PC-9 (cell line): ENCODE data around the gene TFAP2A. TPM values are rescaled to one million over a fixed set of nuclear protein-coding genes. Genes with fewer than 3 reads are reported as not detected.

Source experiments
- BruUV-seq: library from RNA; stranded (reverse); fragments of 400-500 nt; replicated peaks from 2 replicates; lab custom pipeline; 2021; lab: Mats Ljungman, UMichigan
- CTCF ChIA-PET: fragments of 300-600 bp; sonication (Branson Sonifier 250); formaldehyde crosslinking; loops from one replicate; lab custom pipeline; 2022; ENCODE audit warnings: antibody characterized with exemption; lab: Charles Lee
- POLR2A ChIA-PET: fragments of 300-600 bp; sonication (Branson Sonifier 250); formaldehyde crosslinking; loops from one replicate; lab custom pipeline; 2022; ENCODE audit warnings: antibody characterized with exemption; ENCODE audit not compliant: unreplicated experiment; lab: Charles Lee
- DNase-seq, 2 experiments: peaks; one replicate each; pipeline versions ENCODE4 v3.0.0 to v3.0.0-alpha.2; 2015 to 2022; ENCODE audit warnings: mixed read lengths in 1 of 2
- H2AFZ ChIP-seq: fragments of 200-600 bp; sonication (generic); 2 replicates; pipeline ENCODE4 v1.8.1; 2017; ENCODE audit warnings: antibody characterized with exemption
- H3F3A ChIP-seq: fragments of 200-600 bp; sonication (generic); 2 replicates; pipeline ENCODE4 v1.8.1; 2017; ENCODE audit warnings: antibody characterized with exemption, mild to moderate bottlenecking, low read depth; ENCODE audit not compliant: insufficient read depth
- H3K27ac ChIP-seq: fragments of 200-600 bp; sonication (generic); 2 replicates; pipeline ENCODE4 v1.6.1; 2016; ENCODE audit warnings: mixed run types
- H3K27me3 ChIP-seq: fragments of 200-600 bp; sonication (generic); 2 replicates; pipeline ENCODE4 v1.6.1; 2016; ENCODE audit warnings: low read depth, mixed run types; ENCODE audit not compliant: insufficient read depth
- H3K36me3 ChIP-seq: fragments of 200-600 bp; sonication (generic); 2 replicates; pipeline ENCODE4 v1.6.1; 2016; ENCODE audit warnings: low read depth, mixed run types
- H3K4me1 ChIP-seq: fragments of 200-600 bp; sonication (generic); replicated peaks from 2 replicates; pipeline ENCODE4 v1.6.1; 2016; ENCODE audit warnings: mixed run types; ENCODE audit not compliant: insufficient read depth
- H3K4me2 ChIP-seq: fragments of 200-600 bp; sonication (generic); 2 replicates; pipeline ENCODE4 v1.6.1; 2017; ENCODE audit warnings: mixed run types
- H3K4me3 ChIP-seq: fragments of 200-600 bp; sonication (generic); 2 replicates; pipeline ENCODE4 v1.6.1; 2016; ENCODE audit warnings: mixed run types
- H3K79me2 ChIP-seq: fragments of 200-600 bp; sonication (generic); 2 replicates; pipeline ENCODE4 v1.6.1; 2017; ENCODE audit warnings: low read depth, mixed run types
- H3K9me2 ChIP-seq: fragments of 200-600 bp; sonication (generic); 2 replicates; pipeline ENCODE4 v1.8.1; 2017; ENCODE audit warnings: mild to moderate bottlenecking; ENCODE audit not compliant: insufficient read depth
- H3K9me3 ChIP-seq: fragments of 200-600 bp; sonication (generic); 2 replicates; pipeline ENCODE4 v1.8.1; 2016; ENCODE audit warnings: low read depth; ENCODE audit not compliant: insufficient read depth
- H4K20me1 ChIP-seq: fragments of 200-600 bp; sonication (generic); 2 replicates; pipeline ENCODE4 v1.8.1; 2017; ENCODE audit not compliant: insufficient read depth
- EZH2 ChIP-seq: fragments of 200-600 bp; sonication (generic); IDR thresholded peaks from 2 replicates; pipeline ENCODE4 v1.8.0; 2017; ENCODE audit warnings: antibody characterized with exemption, low read depth
- intact Hi-C: fragments of 100-400 bp; cut with micrococcal nuclease; formaldehyde crosslinking; loops from one replicate; pipeline ENCODE4 v1.10.0; 2022; ENCODE audit not compliant: unreplicated experiment
- microRNA-seq: library from miRNA; unstranded; fragments of <30 nt; microRNA quantifications from one replicate; pipeline ENCODE4 v1.2.0, GENCODE V29; 2021; ENCODE audit warnings: borderline number of aligned reads, borderline replicate concordance
- total RNA-seq: library from RNA; stranded (reverse); gene quantifications from 2 replicates; pipeline ENCODE4 v1.2.3, GENCODE V29; 2021
- TF ChIP-seq, protein P1 (sequence below): fragments of 200-600 bp; sonication (generic); conservative IDR thresholded peaks from 2 replicates; pipeline ENCODE4 v1.6.1; 2017; ENCODE audit warnings: mixed run types, antibody characterized with exemption, mild to moderate bottlenecking, moderate library complexity

Gene TFAP2A
- total RNA-seq, 1 experiment from 2014 or later = 43.8 TPM

DNA sequence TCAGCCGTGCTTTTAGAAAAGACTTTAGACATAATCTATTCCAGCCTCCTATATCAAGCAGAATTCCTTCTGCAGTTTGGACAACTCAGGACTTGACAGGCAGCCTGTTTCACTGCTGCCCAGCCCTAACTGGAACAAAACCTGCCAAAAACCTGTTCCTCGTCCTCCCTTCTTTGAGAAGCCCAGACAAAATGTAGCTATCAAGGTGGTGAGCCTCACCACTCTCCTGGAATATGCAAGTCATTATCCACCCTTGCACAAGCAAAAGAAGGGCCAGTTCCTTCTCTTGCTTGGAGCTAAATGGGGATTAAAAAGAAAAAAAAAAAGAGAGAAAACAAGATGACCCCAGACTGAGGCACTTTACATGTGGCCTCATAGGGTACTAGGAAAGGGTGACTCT is 64.2 kb downstream of the TFAP2A start:
- intact Hi-C loops = no loop called here
- Histone ChIP-seq H3K9me3 (no peaks in the 10 kb centered on the region), H3K9me2 (no peaks in the 10 kb centered on the region), H2AFZ (no peak overlapping the region), H3K27ac (no peak overlapping the region), H3F3A (no peaks in the 10 kb centered on the region), H4K20me1 (no peaks in the 10 kb centered on the region), H3K79me2 (no peaks in the 10 kb centered on the region), H3K4me2 (no peak overlapping the region), H3K4me3 (no peak overlapping the region), H3K4me1 (peaks cover 9% of the 10 kb centered on the region), H3K27me3 (no peaks in the 10 kb centered on the region), H3K36me3 (no peaks in the 10 kb centered on the region)
- CTCF ChIA-PET = no interaction called here
- POLR2A ChIA-PET = no interaction called here
- TF ChIP-seq, protein P1, sequence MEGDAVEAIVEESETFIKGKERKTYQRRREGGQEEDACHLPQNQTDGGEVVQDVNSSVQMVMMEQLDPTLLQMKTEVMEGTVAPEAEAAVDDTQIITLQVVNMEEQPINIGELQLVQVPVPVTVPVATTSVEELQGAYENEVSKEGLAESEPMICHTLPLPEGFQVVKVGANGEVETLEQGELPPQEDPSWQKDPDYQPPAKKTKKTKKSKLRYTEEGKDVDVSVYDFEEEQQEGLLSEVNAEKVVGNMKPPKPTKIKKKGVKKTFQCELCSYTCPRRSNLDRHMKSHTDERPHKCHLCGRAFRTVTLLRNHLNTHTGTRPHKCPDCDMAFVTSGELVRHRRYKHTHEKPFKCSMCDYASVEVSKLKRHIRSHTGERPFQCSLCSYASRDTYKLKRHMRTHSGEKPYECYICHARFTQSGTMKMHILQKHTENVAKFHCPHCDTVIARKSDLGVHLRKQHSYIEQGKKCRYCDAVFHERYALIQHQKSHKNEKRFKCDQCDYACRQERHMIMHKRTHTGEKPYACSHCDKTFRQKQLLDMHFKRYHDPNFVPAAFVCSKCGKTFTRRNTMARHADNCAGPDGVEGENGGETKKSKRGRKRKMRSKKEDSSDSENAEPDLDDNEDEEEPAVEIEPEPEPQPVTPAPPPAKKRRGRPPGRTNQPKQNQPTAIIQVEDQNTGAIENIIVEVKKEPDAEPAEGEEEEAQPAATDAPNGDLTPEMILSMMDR = no peak
- no peak for TF ChIP-seq EZH2
- BruUV-seq = no TSS peak
- no peak for DNase-seq

DNA sequence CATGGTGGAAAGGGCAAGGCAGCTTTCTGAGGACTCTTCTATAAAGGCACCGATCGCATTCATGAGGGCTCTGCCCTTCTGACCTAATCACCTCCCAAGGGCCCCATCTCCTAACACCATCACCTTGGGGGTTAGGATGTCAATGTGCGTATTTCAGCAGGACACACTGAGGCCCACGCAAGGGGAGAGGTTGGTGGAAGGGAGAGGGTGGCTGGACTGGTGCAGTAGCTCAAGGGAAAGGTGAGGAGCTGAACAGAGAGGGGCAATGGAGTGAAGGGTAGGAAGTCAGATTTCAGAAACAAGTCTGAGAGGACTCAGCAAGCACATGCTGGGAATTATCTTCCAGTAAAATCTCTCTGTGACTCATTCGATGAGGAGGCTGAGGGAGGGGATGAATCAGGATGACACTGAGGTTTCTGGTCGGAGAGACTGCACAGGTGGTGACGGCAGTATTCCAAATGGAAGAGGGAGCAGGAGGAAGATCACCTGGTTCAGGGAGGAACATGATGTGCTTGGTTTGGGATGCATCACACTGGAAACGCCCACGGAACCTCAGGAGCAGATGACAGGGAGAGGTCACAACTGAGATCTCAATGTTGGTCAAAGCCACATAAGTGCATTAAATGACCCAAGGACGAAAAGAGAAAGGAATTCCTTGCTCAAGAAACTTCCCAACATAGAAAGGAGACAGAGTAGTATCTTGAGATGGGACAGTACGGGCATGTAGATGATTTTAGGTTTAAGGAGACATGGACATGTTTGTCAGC is 67.1 kb downstream of the TFAP2A start:
- no peaks in the 10 kb centered on the region for H3K36me3 ChIP-seq
- no peaks in the 10 kb centered on the region for H3K9me3 ChIP-seq
- H3K27ac ChIP-seq = peak overlapping the region; percentile 68
- TF ChIP-seq EZH2 = no peak
- ChIA-PET POLR2A (no interaction called here), CTCF (no interaction called here)
- peak overlapping the region; percentile 11; the same call in 1 of the 2 replicates for H3K4me2 ChIP-seq
- H4K20me1 ChIP-seq = no peaks in the 10 kb centered on the region
- BruUV-seq = no TSS peak
- peaks cover 9% of the 10 kb centered on the region for H3K4me1 ChIP-seq
- H3K9me2 ChIP-seq = no peaks in the 10 kb centered on the region
- H3K27me3 ChIP-seq = no peaks in the 10 kb centered on the region
- no peaks in the 10 kb centered on the region for H3F3A ChIP-seq
- H3K4me3 ChIP-seq = no peak overlapping the region
- peak; percentile 66 to 79 for DNase-seq
- H3K79me2 ChIP-seq = no peaks in the 10 kb centered on the region
- intact Hi-C loops = loop anchor here (5.0 kb wide), 1 partner anchor 55 kb away; no protein-coding TSS in a partner anchor
- peak overlapping the region; percentile 58; the same call in 1 of the 2 replicates for H2AFZ ChIP-seq

Small RNA genes within 50 kb of the gene (microRNA-seq; reads per million reads assigned to microRNA genes)
- gene MIR5689 = not detected

Other genes starting within 250 kb of the TFAP2A start
- gene GCNT2, start 106.3 kb upstream of the TFAP2A start, total RNA-seq = 28.4 and 35.7 TPM in 2 replicates